Stimulated activated naive CD8-positive, alpha-beta T cell treated with anti-CD3 and anti-CD28 coated beads, Interleukin-15, Interleukin-2, amounts not matched to agents 100 ng/mL and 50 ng/mL, for 24 hours (primary cell): ENCODE results near the gene IER3.
"Not testable (repeated sequence)": the region's sequence is repeated elsewhere in the genome, so short reads cannot be mapped to it uniquely, and the experiment has no call there.

Experiments used
- H3K27ac Mint-ChIP-seq: one replicate; pipeline ENCODE4 v1.8.0; 2021; ENCODE audit warnings: mild to moderate bottlenecking, mixed read lengths
- H3K27me3 Mint-ChIP-seq: one replicate; pipeline ENCODE4 v1.8.0; 2021; ENCODE audit warnings: mixed read lengths
- H3K36me3 Mint-ChIP-seq: one replicate; pipeline ENCODE4 v1.8.0; 2021; ENCODE audit warnings: low read depth, mixed read lengths
- H3K4me1 Mint-ChIP-seq: one replicate; pipeline ENCODE4 v1.8.0; 2021; ENCODE audit warnings: low read depth, mixed read lengths
- H3K4me3 Mint-ChIP-seq: one replicate; pipeline ENCODE4 v1.8.0; 2021; ENCODE audit warnings: mild to moderate bottlenecking, mixed read lengths
- H3K9me3 Mint-ChIP-seq: one replicate; pipeline ENCODE4 v1.8.0; 2021; ENCODE audit warnings: mixed read lengths

Gene IER3

GRCh38 chr6:30725713-30726505 lies 18.4 kb downstream of the IER3 start:
- Mint-ChIP-seq H3K27ac (peak overlapping the region; percentile 34), H3K4me1 (peaks cover 47% of the 10 kb centered on the region), H3K27me3 (no peaks in the 10 kb centered on the region), H3K36me3 (peaks cover 56% of the 10 kb centered on the region), H3K9me3 (no peaks in the 10 kb centered on the region), H3K4me3 (peak overlapping the region; percentile 19)

DNA sequence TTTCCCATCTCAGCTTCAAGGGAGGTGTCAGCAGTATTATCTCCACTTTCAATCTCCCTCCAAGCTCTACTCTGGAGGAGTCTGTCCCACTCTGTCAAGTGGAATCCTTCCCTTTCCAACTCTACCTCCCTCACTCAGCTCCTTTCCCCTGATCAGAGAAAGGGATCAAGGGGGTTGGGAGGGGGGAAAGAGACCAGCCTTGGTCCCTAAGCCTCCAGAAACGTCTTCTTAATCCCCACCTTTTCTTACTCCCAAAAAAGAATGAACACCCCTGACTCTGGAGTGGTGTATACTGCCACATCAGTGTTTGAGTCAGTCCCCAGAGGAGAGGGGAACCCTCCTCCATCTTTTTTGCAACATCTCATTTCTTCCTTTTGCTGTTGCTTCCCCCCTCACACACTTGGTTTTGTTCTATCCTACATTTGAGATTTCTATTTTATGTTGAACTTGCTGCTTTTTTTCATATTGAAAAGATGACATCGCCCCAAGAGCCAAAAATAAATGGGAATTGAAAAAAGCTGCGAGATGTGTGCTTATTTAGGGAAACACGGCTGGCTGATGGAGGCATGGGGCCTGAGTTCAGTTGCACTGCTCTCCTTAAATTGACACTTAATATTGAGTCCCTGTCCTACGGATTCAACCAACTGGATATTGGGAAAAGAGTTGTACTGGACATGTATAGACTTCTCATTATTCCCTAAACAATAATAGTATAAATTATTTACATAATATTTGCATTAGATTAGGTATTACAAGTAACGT lies 19.3 kb downstream of the IER3 start:
- H3K27me3 Mint-ChIP-seq, result no peaks in the 10 kb centered on the region
- H3K4me3 Mint-ChIP-seq, result peak overlapping the region; percentile 61
- H3K4me1 Mint-ChIP-seq, result peaks cover 41% of the 10 kb centered on the region
- H3K27ac Mint-ChIP-seq, result peak overlapping the region; percentile 99
- H3K36me3 Mint-ChIP-seq, result peaks cover 60% of the 10 kb centered on the region
- H3K9me3 Mint-ChIP-seq, result no peaks in the 10 kb centered on the region

GRCh38 chr6:30723843-30724741 lies 20.3 kb downstream of the IER3 start:
- H3K9me3 Mint-ChIP-seq, result not testable (repeated sequence)
- peaks cover 47% of the 10 kb centered on the region for H3K4me1 Mint-ChIP-seq

GRCh38 chr6:30723159-30723842 lies 21.0 kb downstream of the IER3 start:
- H3K9me3 Mint-ChIP-seq, H3K27me3 Mint-ChIP-seq: not testable (repeated sequence)
- Mint-ChIP-seq H3K4me3 (peak overlapping the region; percentile 99), H3K27ac (peak overlapping the region; percentile 99), H3K4me1 (peaks cover 55% of the 10 kb centered on the region), H3K36me3 (peaks cover 56% of the 10 kb centered on the region)

More at GRCh38 chr6:30723843-30724741, 20.3 kb downstream of the IER3 start:
- peak overlapping the region; percentile 99 for H3K27ac Mint-ChIP-seq
- not testable (repeated sequence) for H3K27me3 Mint-ChIP-seq
- peaks cover 56% of the 10 kb centered on the region for H3K36me3 Mint-ChIP-seq
- peak overlapping the region; percentile 99 for H3K4me3 Mint-ChIP-seq

GRCh38 chr6:30722280-30723112 lies 21.9 kb downstream of the IER3 start:
- Mint-ChIP-seq H3K27me3 (no peaks in the 10 kb centered on the region), H3K4me3 (peak overlapping the region; percentile 99), H3K27ac (peak overlapping the region; percentile 99), H3K4me1 (peaks cover 61% of the 10 kb centered on the region), H3K9me3 (no peaks in the 10 kb centered on the region), H3K36me3 (peaks cover 56% of the 10 kb centered on the region)

- H3K9me3 Mint-ChIP-seq, H3K27me3 Mint-ChIP-seq: not testable (repeated sequence)
- peaks cover 58% of the 10 kb centered on the region for H3K36me3 Mint-ChIP-seq
- peaks cover 63% of the 10 kb centered on the region for H3K4me1 Mint-ChIP-seq
- H3K4me3 Mint-ChIP-seq, result peak overlapping the region; percentile 99
- H3K27ac Mint-ChIP-seq, result peak overlapping the region; percentile 99
Observed at GRCh38 chr6:30722025-30722279, 22.4 kb downstream of the IER3 start.

DNA sequence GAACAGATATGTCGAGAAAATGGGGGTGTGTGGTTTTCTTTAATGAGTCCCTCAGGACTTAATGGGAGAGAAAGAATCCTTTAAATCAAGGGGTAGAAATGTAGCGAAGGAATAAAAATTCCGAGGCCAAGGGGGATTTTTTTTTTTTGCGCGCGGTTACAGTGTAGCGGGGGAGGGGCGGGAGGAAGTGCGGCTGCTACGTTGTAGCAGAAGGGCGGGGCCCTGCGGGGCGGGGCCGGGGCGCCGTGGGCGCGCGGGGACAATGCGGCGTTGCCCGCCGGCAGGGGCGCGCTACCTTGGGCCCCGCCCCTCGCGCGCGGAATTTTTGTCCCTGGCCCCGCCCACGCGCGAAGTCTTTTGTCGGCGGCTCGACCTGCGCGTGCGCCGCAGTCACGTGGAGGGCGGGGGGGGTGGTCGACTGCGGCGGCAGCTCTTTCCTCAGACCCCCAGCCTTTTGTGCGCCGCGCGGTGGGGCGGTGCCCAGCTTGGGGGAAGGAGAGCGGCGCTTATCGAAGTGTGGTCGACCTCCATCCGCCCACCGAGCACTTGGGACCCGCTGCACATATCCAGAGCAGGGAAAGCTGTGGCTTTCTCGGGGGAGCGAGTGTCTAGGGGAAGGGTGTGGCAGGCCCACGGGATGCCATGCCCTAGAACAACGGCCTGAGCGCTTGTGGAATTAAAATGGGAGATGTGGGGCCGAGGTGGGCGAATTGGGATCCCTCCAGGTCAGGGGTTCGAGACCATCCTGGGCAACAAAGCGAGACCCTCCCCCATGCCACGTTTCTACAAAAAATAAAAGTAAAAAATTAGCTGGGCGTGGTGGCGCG lies 22.9 kb downstream of the IER3 start:
- peaks cover 60% of the 10 kb centered on the region for H3K36me3 Mint-ChIP-seq
- peak overlapping the region; percentile 99 for H3K27ac Mint-ChIP-seq
- H3K4me3 Mint-ChIP-seq, result peak overlapping the region; percentile 99
- no peaks in the 10 kb centered on the region for H3K9me3 Mint-ChIP-seq
- H3K27me3 Mint-ChIP-seq, result no peaks in the 10 kb centered on the region
- H3K4me1 Mint-ChIP-seq, result peaks cover 66% of the 10 kb centered on the region

DNA sequence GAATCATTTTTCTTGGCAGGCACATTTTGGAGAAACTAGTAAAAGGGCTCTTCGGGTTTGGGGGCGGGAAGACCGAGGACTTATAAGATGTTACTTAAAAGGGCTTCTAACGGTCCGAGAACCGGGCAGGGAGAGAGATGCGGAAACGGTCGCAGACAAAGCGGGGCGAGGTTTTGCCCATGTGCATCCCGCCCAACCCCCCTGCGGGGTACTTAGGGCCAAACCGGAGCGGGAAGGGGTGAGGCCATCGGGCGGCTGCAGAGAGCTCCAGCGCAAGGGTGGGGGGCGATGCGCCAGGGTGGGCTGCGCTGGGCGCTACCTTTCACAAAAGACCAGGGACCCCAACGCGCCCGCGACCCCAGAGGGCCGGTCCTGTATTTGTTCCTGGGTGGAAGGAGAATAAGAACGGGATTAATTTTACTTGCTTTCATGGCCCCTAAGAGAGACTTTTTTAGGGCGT lies 23.6 kb downstream of the IER3 start:
- peaks cover 71% of the 10 kb centered on the region for H3K4me1 Mint-ChIP-seq
- H3K9me3 Mint-ChIP-seq, result no peaks in the 10 kb centered on the region
- no peaks in the 10 kb centered on the region for H3K27me3 Mint-ChIP-seq
- H3K4me3 Mint-ChIP-seq, result peak overlapping the region; percentile 99
- H3K27ac Mint-ChIP-seq, result peak overlapping the region; percentile 99
- H3K36me3 Mint-ChIP-seq, result peaks cover 65% of the 10 kb centered on the region

- Mint-ChIP-seq H3K4me3 (peak within 1 kb of the TSS; percentile 99), H3K9me3 (no peaks in the 10 kb centered on the region), H3K27ac (peak within 1 kb of the TSS; percentile 99), H3K36me3 (peaks cover 66% of the 10 kb centered on the region), H3K27me3 (no peaks in the 10 kb centered on the region), H3K4me1 (peaks cover 72% of the 10 kb centered on the region)
Observed at GRCh38 chr6:30719791-30720737, 24.3 kb downstream of the IER3 start, which contains the start of gene TUBB. TSS of gene TUBB (plus strand) at chr6:30720352. CDS start at chr6:30720507, 155 bp downstream.

GRCh38 chr6:30719356-30719755 lies 25.0 kb downstream of the IER3 start:
- Mint-ChIP-seq H3K27me3 (no peaks in the 10 kb centered on the region), H3K4me1 (peaks cover 69% of the 10 kb centered on the region), H3K27ac (peak overlapping the region; percentile 99), H3K36me3 (peaks cover 66% of the 10 kb centered on the region), H3K9me3 (no peaks in the 10 kb centered on the region), H3K4me3 (peak overlapping the region; percentile 99)

DNA sequence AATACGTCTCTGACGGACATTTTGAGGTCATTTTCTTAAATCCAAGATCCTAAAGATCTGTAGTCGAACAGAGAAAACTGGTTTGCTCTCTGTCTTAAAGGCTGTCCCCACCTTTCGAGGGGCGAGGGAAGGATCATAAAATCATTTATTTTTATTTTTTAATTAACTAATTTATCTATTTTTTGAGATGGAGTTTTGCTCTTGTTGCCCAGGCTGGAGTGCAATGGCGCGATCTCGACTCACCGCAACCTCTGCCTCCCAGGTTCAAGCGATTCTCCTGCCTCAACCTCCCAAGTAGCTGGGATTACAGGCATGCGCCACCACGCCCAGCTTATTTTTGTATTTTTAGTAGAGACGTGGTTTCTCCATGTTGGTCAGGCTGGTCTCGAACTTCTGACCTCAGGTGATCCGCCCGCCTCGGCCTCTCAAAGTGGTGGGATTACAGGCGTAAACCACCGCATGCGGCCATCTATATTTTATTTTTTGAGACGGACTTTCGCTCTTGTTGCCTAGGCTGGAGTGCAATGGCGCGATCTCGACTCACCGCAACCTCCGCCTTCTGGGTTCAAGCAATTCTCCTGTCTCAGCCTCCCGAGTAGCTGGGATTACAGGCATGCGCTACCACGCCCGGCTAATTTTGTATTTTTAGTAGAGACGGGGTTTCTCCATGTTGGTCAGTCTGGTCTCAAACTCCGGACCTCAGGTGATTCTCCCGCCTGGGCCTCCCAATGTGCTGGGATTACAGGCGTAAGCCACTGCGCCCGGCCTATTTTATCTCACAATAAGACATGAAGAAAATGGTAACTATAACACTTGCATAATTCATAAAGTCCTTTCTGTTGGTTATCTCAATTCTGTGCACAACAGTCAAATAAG lies 26.3 kb downstream of the IER3 start:
- Mint-ChIP-seq H3K27ac (peak overlapping the region; percentile 99), H3K4me3 (peak overlapping the region; percentile 99), H3K36me3 (peaks cover 63% of the 10 kb centered on the region), H3K4me1 (peaks cover 57% of the 10 kb centered on the region)
- not testable (repeated sequence) for H3K9me3 Mint-ChIP-seq, H3K27me3 Mint-ChIP-seq
